Thyroid gland (tissue), 4 donors: Measurements from ENCODE around the gene ANXA2. TPM values are rescaled to one million over a fixed set of nuclear protein-coding genes. Genes with fewer than 3 reads are reported as not detected.

Experiments used
- DNase-seq, 2 donors: peaks; one replicate each; pipeline ENCODE4 v3.0.0-alpha.2; 2019
- H3K27ac ChIP-seq, 3 donors: fragments of 200-600 bp; sonication (generic); 1 replicate in 2 of 3; 2 replicates in 1 of 3; pipeline ENCODE4 v1.5.1; 2016 to 2019; ENCODE audit warnings: mild to moderate bottlenecking in 1 of 3, moderate library complexity in 1 of 3
- H3K27me3 ChIP-seq: fragments of 200-600 bp; sonication (generic); one replicate; pipeline ENCODE4 v1.5.1; 2019
- H3K36me3 ChIP-seq, 2 donors: fragments of 200-600 bp; sonication (generic); one replicate each; pipeline ENCODE4 v1.5.1; 2016 to 2019
- H3K4me1 ChIP-seq, 2 donors: fragments of 200-600 bp; sonication (generic); one replicate each; pipeline ENCODE4 v1.5.1; 2017 to 2019
- H3K4me3 ChIP-seq, 3 donors: fragments of 200-600 bp; sonication (generic); replicated peaks in 1 of 3; 1 replicate in 2 of 3; 2 replicates in 1 of 3; pipeline ENCODE4 v1.5.1; 2016; ENCODE audit warnings: mild to moderate bottlenecking in 1 of 3
- H3K9me3 ChIP-seq: fragments of 200-600 bp; sonication (generic); one replicate; pipeline ENCODE4 v1.5.1; 2017
- CTCF ChIP-seq, 6 experiments: fragments of 200-600 bp in 3 of 6; fragments of 450-650 bp in 3 of 6; sonication (generic) in 3 of 6; IDR thresholded peaks; one replicate each; pipeline ENCODE4 v1.5.1; 2016 to 2019; ENCODE audit warnings: antibody characterized with exemption in 6 of 6, mild to moderate bottlenecking in 2 of 6, inconsistent platforms in 1 of 6, moderate library complexity in 1 of 6
- POLR2A ChIP-seq, 2 donors: fragments of 450-650 bp; IDR thresholded peaks; one replicate each; pipeline ENCODE4 v1.6.1; 2017; ENCODE audit warnings: antibody characterized with exemption in 2 of 2, mild to moderate bottlenecking in 2 of 2, moderate library complexity in 1 of 2
- WGBS, 2 donors: methylation state at CpG; one replicate each; pipeline ENCODE4 v1.1.5; 2017; 5-methylcytosine and 5-hydroxymethylcytosine counted together
- intact Hi-C: fragments of 100-400 bp; cut with DNase I; formaldehyde crosslinking; loops from one replicate; pipeline ENCODE4 v1.15.1; 2023
- total RNA-seq, 4 donors: library from RNA; depleted of rRNA; stranded (reverse); fragments of >200 nt; gene quantifications; one replicate each; pipeline ENCODE4 v1.2.3, GENCODE V29; 2016

The ANXA2 gene
- total RNA-seq, 4 donors from 2014 or later, result 436 to 796 (median 612) TPM

GRCh38 chr15:60396560-60396957 is 1.2 kb downstream of the ANXA2 start:
- Histone ChIP-seq H3K27me3 (no peaks in the 10 kb centered on the region), H3K27ac (peak overlapping the region; percentile 96 to 99 (median 98)), H3K4me3 (peak overlapping the region in 2 of 3 donors; percentile 91 to 94), H3K36me3 (no peaks in the 10 kb centered on the region), H3K9me3 (no peaks in the 10 kb centered on the region), H3K4me1 (peaks cover 49 to 51% of the 10 kb centered on the region in 2 donors)
- DNase-seq, result no peak
- TF ChIP-seq POLR2A (IDR thresholded peaks at IDR 0.05) (no peak), CTCF (IDR thresholded peaks at IDR 0.05) (no peak)
- WGBS, 2 donors, result 37 to 41% methylated on average over 5 of the region's 5 CpGs
- intact Hi-C loops, result loop anchor here (5.0 kb wide), 1 partner anchor 34 kb away; no protein-coding TSS in a partner anchor

- DNase-seq, result peak in 1 of 2 donors; percentile 35
- 47 to 54% methylated on average over 12 of the region's 12 CpGs for WGBS, 2 donors
- intact Hi-C loops, result loop anchor here (5.0 kb wide), 1 partner anchor 34 kb away; no protein-coding TSS in a partner anchor
- Histone ChIP-seq H3K4me3 (peak overlapping the region in 1 of 3 donors; percentile 91), H3K27ac (peak overlapping the region; percentile 48 to 99 (median 98)), H3K27me3 (no peaks in the 10 kb centered on the region), H3K4me1 (peaks cover 54 to 56% of the 10 kb centered on the region in 2 donors), H3K9me3 (no peaks in the 10 kb centered on the region), H3K36me3 (no peaks in the 10 kb centered on the region)
- TF ChIP-seq CTCF (IDR thresholded peaks at IDR 0.05) (no peak), POLR2A (IDR thresholded peaks at IDR 0.05) (no peak)
These were observed 1.7 kb downstream of the ANXA2 start for GRCh38 chr15:60396100-60396499.

GRCh38 chr15:60395276-60396011 is 2.3 kb downstream of the ANXA2 start:
- Histone ChIP-seq H3K36me3 (no peaks in the 10 kb centered on the region), H3K9me3 (no peaks in the 10 kb centered on the region), H3K27ac (peak overlapping the region; percentile 48 to 99 (median 98)), H3K27me3 (no peaks in the 10 kb centered on the region), H3K4me3 (peak overlapping the region in 1 of 3 donors; percentile 91), H3K4me1 (peaks cover 60 to 62% of the 10 kb centered on the region in 2 donors)
- WGBS, 2 donors, result 79 to 83% methylated on average over 9 of the region's 9 CpGs
- TF ChIP-seq CTCF (IDR thresholded peaks at IDR 0.05), result no peak
- no peak for TF ChIP-seq POLR2A (IDR thresholded peaks at IDR 0.05)
- DNase-seq, result no peak
- intact Hi-C loops, result loop anchor here (5.0 kb wide), 1 partner anchor 33 kb away; no protein-coding TSS in a partner anchor

DNA sequence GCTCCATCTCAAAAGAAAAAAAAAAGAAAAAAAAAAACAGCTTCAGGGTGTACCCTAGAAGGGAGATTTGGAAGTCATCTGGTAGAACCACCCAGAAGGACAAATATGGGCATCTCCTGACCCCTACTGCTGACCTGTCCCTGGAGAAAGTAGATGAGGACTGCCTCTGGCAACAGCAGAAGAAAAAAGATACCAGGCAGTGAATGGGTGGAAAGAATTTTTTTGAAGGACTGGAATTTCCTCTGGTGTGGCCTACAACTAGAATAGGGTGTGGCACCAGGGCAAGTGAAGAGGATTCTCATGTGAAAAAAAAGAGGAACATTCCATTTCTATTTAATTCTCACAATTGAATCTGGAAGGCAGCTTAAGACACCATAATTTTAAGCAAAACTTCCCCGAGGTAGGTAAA is 3.1 kb downstream of the ANXA2 start:
- H3K4me3 ChIP-seq, result no peak overlapping the region
- WGBS, 2 donors, result 64 to 68% methylated on average over 1 of the region's 1 CpG
- TF ChIP-seq CTCF (IDR thresholded peaks at IDR 0.05) (no peak), POLR2A (IDR thresholded peaks at IDR 0.05) (no peak)
- H3K9me3 ChIP-seq, result no peaks in the 10 kb centered on the region
- intact Hi-C loops, result loop anchor here (5.0 kb wide), 1 partner anchor 32 kb away; no protein-coding TSS in a partner anchor
- DNase-seq, result no peak
- no peaks in the 10 kb centered on the region for H3K27me3 ChIP-seq
- no peaks in the 10 kb centered on the region for H3K36me3 ChIP-seq
- H3K4me1 ChIP-seq, result peaks cover 67 to 70% of the 10 kb centered on the region in 2 donors
- H3K27ac ChIP-seq, result peak overlapping the region; percentile 5 to 99 (median 98)
